HTR-8/SVneo (cell line): ENCODE data around the gene PIK3R1.

Experiments
- DNase-seq: peaks from one replicate; pipeline ENCODE4 v3.0.0; 2011; ENCODE audit warnings: low spot score, mixed read lengths; ENCODE audit not compliant: insufficient read length
- FAIRE-seq: peaks from 2 replicates; lab custom pipeline; 2011; peaks lifted over from hg19 to GRCh38; lab: Jason Lieb, UNC

The PIK3R1 gene

DNA sequence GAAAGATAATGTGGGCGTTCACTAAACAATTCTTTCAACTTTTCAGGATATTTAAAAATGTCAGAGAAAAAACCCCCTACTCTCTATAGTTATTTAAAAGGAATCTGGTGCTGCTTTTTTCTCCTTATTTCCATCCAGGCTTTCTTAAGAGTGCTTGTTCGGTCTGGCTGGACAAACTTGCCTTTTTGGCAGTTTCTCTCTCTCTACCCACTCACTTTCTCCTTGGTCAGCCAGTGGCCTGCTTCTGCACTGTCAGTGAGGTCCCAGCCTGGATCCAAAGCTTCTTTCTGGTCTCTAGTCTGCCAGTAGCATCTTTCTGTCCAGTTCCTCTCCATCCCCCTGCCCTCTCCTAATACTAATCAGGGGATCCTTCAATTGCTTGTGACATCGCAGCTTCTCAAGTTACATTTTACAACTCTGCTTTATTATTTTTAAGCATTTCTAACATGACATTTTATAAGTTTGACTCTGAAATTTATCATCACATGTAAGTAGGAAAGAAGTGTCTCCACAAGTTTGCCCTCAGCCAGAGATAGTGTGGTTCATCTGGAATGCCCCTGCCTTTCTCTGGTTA is 50.4 kb downstream of the PIK3R1 start:
- no peak for DNase-seq
- FAIRE-seq = no peak

DNA sequence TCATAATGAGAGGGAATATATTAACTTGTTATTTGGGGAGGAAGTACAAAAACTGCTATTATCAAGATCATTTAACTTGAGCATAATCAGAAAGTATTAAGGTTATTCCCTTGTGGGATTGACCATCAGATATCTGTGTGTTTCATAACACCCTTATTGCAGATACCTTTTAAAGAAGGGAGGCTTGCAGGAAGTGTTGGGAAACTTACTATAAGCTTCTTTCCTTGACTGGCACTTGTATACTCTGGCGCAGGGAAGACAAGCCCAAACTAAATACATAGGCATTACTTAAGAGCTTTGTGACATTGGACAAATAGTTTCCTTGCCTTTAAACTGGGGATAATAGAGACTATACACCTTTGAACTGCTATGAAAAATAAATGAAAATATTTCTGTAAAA is 50.9 kb downstream of the PIK3R1 start:
- FAIRE-seq = no peak

DNA sequence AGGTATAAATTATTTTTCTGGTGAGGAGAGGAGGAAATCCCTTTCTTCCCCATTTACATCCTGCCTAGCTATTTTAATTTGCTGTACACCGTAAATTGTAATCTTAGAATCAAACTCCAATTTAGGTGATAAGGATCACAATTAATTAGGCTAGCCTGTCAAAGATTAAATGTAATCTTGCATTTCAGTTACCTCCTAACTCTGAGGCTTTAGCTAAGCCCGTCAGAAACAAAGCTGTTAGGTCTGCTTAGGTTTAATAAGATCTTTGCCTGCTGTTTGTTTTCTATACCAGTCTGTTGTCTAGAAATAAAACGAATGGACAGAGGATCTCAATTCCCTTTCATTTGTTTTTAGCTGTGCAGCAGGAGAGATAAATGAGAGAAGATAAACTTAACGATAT is 51.5 kb downstream of the PIK3R1 start:
- FAIRE-seq (no peak), DNase-seq (no peak)

More for the DNA sequence above, 50.9 kb downstream of the PIK3R1 start:
- DNase-seq = no peak

DNA sequence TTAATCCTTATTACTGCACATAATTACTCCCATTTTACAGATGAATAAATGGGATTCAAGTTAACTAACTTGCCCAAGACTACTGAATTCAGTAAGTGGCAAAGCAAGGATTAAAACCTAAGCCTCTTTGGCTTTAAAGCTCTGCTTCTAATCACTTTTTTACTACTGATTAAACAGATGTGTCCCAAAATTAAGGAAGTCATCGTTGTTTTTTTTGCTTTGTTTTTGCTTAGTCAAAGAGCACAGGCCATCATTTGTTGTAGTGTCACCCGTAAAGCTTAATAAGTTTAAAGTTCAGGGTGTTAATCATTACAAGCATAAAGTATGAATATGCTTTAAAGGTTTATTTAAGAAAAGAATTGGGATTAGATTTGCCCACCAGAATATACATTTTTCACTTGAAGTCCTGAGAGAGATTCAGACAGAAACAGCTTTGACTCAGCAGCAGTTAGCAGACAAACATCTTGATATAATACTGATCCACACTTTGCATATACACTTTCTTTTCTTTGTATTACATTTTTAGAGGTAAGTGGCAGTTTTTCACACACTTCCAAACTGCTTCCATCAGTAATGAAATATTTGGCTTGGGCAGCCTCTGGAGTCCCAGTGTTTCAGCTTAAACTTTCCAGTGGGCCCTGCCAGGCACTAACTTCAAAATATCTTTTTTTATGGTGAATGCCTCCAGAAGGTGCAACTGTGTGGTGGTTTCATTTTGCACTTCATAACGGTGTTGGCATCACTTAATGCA is 52.7 kb downstream of the PIK3R1 start:
- no peak for DNase-seq
- no peak for FAIRE-seq

DNA sequence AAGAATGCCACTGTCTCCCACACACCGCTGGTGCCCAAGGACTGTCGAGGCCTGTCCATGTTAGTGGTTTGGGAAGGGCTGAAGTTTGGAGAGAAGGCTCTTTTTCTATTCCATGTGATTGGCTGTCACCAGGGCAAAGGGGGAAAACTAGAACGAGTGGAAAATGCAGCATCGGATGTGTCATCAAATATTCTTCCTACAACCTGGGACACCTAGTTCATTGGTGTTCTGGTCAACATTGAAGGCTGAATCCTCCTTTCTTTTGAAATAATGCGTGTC is 53.2 kb downstream of the PIK3R1 start:
- no peak for DNase-seq
- FAIRE-seq = no peak

DNA sequence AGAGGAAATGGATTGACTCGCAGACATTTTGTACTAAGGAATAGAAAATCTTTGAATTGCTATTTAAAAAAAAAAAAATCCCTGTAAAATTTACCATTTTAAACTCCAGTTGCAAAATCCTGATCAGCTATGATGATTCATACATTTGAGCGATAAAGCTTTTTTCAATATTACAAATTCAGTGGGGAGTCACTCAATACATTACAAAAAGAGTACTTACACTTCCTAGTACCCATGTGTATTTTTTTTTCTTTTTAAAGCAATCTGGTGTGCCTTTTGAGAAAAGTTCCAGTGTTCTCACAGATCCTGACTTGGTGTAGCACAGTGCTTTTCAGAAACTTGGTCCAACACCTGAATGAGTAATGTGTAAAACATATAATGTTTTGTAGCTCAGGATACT is 54.3 kb downstream of the PIK3R1 start:
- FAIRE-seq (no peak), DNase-seq (no peak)

DNA sequence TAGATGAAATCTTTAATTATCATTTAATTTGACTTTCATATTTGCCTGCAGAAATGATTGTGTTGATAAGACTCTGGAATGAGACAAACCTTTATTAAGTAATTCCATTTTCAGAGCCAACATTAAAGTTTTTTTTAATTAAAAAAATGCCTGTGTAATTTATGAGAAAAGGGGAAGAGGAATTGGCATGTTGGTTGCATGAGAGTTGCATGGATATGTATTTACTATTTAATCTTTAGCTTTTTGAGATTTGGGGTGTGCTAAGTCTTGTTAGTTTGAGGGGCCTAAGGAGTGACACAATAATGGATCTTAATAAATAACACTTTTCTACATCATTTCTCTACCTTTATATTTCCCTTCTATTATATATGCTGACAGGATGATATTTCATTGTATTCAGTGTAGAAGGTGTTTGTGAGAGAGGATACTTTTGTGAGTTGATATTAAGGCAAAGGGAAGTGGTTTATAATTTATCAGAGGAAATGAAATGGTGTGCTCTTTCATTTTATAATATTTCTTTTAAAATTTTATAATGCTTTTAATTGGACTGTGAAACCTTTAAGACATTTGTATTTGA is 54.9 kb downstream of the PIK3R1 start:
- FAIRE-seq = no peak

DNA sequence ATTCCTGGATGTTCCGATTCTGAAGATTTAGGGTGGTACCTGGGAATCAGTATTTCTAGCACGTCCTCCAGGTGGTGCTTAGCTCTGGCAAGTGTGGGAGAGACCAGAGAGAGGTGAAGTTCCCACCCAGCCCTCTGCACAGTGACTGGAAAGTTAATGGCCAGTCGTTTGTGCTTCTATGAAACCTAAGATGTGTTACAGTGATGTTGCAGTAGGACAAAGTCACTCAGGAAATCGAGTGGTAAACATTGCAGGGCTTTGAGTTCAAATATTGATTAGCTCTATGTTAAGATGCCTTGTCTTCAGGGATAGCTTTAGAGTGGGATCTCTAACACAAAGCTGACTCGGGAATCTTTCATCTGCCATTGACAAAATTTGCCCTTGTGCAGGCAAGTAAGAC is 55.6 kb downstream of the PIK3R1 start:
- FAIRE-seq (no peak), DNase-seq (no peak)

More for the DNA sequence above, 54.9 kb downstream of the PIK3R1 start:
- no peak for DNase-seq

DNA sequence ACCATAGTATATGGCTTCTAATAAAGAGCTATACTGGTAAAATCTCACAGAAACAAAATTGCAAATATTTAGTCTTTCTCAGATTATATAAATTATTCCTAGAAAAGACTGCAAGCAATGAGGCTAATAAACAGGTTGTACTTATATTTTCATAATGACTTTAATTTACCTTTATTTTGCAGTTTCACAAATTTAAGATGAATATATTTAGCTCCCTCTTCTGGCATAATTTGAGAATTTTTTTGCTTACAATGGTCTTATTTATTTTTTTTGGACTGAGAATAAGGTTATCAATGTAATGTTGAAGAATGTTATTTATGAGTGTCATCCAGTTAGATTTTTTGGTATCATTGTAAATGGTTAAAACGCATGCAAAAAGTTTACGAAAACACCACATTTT is 56.7 kb downstream of the PIK3R1 start:
- FAIRE-seq (no peak), DNase-seq (no peak)

DNA sequence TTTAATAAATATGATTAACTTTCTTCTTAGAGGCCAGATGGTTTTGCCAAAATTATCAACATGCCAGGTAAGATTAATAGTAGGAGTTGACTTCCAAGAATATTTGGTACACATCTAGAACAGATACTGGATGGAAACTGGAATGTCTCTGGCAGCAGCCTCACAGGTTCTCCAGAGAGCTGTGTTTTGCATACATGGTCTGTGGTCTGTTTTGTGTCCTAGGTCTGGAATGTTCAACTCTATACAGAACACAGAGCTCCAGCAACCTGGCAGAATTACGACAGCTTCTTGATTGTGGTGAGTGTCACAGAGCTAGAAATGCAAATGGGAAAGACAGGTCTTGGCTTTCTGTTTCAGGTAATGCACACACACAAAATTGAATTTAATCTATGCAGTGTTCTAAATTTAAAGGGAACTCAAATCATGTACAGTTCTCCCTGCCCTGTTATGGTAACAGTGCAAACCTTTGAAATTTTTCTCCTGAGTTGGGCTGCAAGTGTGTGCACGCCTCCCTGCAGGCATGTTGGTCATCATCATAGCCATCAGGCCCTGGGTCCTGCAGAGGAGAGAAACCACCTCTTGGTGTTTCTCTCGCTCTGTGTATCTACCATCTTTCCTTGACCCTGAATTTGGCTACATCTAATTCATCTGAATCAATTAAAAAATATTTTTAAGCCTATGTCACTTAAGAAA is 58.3 kb downstream of the PIK3R1 start:
- no peak for FAIRE-seq
- DNase-seq = no peak

DNA sequence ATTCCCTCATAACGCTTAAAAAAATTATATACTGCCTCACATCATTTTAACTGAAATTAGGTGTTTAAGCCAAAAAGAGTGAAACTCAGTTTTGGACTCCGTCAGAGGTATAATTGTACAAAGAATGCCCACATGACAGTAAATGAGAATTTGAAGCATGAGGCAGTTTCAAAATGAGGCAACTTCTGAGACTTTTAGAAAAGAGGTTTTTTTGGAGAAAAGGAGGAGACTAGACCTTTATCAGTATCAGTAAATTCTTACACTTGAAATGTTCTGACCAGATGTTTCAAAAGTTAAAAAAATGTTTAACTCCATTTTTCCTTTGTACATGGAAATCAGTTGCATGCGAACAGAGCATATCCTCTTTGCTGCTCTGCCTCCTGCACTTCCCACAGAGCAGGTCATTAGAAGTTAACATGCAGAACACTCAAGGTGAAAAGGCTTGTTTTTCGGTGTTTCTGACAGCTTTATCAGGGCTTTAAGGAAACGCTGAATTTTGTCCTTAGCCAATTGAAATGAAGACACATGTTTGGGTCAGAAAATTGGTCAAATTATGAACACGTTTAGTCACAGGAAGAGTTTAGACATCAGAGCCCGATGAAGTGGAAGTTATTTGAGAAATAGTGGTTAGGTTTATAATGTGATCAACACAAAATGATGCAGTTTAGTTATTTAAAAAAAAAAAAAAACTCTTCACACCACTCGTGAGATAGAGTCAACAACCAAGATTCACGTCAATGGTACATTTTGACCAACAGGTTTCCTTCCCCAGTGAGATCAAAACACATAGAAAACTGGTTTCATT is 59.5 kb downstream of the PIK3R1 start:
- no peak for DNase-seq
- FAIRE-seq = no peak

DNA sequence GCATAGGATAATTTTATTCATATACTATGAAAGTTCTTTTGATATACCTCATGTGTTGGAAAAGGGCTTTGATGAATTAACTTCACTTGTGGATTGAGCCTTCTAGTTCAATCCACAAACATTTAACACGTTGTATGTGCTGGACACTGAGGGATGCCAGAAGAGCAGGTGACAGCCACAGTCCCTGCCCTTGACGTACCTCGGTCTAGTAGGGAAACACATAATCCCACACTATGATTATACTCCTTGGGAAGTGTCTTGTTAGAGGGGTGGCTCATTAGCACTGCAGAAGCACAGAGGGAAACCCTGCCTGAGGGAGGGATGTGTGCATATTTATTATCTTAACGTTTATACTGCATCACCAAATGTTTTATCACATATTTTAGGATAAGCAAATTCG is 61.2 kb downstream of the PIK3R1 start:
- no peak for FAIRE-seq

DNA sequence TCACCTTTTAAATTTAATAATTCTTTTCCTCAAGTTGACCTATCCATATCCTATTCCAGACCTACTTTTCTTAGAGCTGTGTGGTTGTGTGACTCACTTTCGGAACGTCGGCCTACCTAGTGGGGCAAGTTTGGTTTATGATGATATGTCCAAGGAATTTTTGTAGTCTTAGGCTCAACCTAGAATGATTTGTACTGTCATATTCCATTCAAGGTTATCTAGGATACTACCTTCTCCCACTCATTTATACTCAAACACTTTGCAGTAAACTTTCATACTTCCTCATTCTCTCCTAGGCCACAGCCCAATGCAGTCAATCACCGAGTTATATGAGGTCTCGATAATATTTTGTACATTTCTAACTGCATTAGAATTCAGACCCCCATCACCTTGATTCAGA is 61.9 kb downstream of the PIK3R1 start:
- FAIRE-seq = peak; percentile 62
- peak; percentile 57 for DNase-seq

More for the DNA sequence above, 61.2 kb downstream of the PIK3R1 start:
- DNase-seq = no peak

DNA sequence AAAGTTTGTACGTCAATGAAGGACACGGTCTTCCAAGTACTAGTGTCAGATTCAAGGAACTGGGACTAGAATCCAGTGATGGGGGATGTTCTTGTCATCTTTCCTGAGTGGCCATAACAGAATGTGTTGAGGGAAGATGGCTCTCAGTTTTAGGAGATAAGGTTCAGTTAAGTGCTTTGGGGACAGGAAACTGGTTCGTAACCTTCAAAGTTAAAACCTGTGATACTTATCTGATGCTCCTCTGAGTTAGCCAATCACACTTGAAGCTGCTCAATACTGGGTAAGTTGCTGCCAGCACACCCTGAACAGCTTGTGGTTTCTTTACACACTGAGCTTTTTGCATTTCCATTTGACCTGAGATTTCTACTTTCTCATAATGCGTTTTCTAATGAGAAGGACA is 64.4 kb downstream of the PIK3R1 start:
- DNase-seq = no peak
- no peak for FAIRE-seq

DNA sequence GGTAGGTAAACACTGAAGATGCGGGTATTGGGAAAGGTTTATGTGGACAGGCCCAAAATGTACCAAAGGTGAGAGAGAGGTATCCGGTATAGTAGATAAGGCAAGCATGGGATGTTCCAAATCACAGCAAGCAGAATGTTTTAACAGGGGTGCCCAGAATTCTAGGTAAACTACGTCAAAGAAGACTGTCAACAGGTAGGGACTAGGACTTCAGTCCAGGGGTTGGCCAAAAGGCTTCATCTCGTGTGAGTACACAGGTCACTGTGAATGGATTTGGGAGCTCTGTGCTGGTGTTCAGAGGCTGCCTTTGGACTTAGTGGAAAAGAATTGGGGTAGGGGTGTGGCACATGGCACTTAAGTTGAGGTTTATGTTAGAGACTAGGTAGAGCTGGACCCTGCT is 66.4 kb downstream of the PIK3R1 start:
- DNase-seq = no peak
- FAIRE-seq = no peak

DNA sequence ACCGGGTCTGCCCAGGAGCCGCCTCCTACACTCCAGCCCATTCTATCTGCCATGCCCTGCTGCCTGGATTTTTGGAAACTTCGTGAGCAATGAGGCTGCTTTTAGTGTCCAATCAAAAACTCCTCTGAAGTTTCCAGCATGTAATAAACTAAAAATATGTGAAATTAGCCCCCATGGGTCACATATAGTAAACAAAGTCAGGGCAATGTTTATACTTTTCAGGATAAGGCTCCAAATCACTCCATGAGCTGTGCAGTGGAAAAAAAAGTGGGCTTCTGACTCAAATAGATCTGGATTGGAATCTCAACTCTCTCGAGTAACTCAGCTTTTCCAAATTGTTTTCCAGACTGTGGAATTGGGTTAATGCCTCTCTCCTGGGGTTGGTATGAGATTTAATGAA is 68.2 kb downstream of the PIK3R1 start:
- no peak for DNase-seq
- FAIRE-seq = no peak

DNA sequence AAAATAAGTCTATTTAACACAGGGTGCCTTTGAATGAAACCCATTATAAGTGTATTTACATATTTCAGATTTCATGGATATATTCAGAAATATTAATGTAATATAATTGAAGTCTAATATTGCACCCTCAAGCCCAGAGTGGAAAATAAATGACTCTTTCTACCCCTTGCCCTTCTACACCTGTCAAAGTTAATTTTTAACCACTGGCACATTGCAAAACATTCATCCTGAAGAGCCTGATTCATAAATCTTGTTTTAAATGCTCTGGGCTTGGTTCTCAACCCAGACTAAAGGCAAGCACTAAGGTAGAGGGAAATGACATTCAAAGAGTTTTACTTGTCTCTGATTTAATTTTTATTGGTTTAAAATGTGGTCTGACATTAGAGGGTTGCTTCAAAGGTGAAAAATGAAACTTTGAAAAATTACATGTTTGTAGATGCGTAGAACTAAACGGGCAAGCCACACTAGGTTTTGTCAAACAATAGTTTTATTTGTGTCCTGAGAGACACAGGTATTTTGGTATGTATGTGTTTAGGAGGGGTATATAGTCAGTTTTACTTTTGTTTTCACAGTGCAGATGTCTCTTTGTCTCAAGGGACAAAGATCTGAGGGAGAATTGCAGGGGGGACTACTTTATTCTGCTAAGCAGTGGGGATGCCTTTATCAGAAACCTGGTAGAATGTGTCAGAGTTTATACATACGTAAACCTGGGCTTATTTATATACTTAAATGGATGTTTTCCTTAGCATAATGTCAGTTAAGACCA is 69.7 kb downstream of the PIK3R1 start:
- FAIRE-seq (no peak), DNase-seq (no peak)

DNA sequence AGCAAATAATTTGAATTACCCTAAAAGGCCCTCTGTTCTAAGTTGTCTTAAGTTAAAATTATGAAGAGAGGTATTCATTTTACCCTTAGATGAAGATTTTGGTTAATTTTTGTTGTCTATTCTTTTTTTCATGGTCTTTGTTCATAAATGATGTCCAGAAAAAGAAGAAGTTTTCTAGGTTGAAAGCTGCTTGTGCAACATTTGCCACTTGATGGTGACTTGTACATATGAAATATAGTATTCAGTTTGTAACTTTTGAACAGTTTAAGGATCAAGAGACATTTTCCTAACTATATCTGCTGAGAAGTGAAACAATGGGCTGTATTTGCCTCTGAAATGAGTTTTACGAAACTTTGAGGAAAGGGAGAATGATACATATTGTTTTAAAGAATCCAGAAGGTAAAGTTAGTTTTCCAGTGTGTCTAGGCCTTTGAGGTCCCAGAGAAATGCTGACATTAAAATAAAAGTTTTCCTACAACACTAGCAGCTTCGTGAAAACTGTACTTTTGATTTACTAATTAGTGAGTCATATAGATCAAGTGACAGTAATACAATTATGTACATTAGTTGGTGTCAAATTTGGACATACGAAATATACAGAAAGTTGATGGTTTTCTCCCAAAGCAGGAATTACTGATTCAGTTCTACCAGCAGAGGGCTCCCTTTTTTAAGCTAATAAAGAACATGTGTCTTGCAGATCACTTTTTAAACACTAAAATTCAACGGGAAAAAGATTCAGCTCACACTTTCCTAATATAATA is 70.5 kb downstream of the PIK3R1 start:
- no peak for DNase-seq
- FAIRE-seq = no peak

DNA sequence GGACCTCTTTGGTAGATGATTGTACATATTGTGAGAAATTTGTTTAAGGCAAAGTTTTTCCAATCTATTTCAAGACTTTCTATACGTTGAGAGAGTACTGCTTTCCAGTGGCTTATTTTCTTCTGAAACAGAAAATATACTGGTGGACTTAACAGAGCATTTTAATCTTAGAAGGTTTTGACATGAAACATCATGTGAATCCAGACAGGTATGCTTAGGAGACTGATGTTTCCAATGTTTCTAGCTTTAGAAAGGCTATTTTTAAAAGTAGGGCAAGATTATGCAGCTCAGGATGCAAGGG is 71.0 kb downstream of the PIK3R1 start:
- FAIRE-seq = no peak

DNA sequence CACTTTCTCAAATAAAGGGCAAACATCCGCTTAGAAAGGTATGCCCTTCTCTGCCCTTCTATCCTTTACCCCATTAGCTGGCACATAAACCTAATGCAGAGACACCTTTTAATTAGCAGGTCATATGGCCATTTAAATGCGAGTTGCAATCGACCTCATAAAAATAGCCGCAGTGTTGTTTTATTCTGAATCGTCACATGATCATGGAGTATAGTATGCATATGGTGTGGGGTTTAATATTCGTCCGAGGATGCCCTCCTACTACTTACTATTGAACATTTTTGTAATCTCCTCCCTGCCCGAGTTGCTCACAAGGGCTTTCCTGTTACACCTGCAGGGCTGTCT is 72.0 kb downstream of the PIK3R1 start:
- DNase-seq (no peak), FAIRE-seq (no peak)

More for the DNA sequence above, 71.0 kb downstream of the PIK3R1 start:
- no peak for DNase-seq
